GM19397 (cell line): ENCODE results near the gene DCAF16.
"Not testable (repeated sequence)": the region's sequence is repeated elsewhere in the genome, so short reads cannot be mapped to it uniquely, and the experiment has no call there.

Source experiments
- ATAC-seq: cut with Tn5 transposase; IDR thresholded peaks from one replicate; pipeline ENCODE4 v1.9.1; 2021; ENCODE audit warnings: mild to moderate bottlenecking, moderate library complexity; ENCODE audit not compliant: unreplicated experiment

DCAF16 gene

DNA sequence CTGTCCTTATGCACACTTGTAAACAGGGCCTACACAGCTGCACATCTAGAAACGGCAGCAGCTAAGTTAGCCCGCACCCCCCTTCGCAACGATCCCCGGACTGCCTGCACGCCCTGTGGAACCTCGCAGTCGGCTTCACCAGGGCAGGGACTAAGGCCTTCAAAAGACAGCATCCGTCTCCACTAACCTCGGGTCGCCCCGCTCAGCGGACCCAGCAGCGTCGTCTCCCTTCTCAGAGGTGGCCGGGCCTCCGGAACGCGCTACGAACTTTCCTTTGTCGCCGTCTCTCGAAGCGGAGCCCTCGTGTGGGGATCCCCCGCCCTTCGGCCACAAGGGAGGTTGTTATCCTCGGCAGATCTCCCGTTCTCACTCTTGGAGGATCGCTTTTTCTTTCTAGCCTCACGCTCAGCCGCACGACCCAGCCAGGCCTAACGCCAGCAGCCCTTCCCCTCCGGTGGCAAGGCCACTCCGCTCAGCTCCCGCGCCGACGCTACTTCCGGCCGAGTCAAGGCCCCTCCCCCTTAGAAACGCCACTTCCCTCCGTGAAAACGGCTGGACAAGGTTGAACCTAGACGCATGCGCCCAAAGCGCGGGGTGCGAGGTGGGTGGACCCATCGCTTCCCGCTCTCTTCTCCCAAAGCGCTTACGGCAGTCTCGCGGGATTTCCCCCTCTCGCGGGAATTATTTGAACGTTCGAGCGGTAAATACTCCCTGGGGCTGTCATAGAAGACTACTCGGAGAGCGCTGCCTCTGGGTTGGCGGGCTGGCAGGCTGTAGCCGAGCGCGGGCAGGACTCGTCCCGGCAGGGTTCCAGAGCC, at the start of gene DCAF16, which contains the start of gene NCAPG:
Gene DCAF16, minus strand, starts transcription at position 498 of the 818 bp plus-strand sequence. CDS start 6,616 bp downstream, outside the sequence.
Gene NCAPG, plus strand, starts transcription at position 720 of the 818 bp plus-strand sequence. CDS start 99 bp downstream, outside the sequence.
- peak; percentile 96 for ATAC-seq

GRCh38 chr4:17859793-17860406, 49.3 kb upstream of the DCAF16 start:
- ATAC-seq: no peak

DNA sequence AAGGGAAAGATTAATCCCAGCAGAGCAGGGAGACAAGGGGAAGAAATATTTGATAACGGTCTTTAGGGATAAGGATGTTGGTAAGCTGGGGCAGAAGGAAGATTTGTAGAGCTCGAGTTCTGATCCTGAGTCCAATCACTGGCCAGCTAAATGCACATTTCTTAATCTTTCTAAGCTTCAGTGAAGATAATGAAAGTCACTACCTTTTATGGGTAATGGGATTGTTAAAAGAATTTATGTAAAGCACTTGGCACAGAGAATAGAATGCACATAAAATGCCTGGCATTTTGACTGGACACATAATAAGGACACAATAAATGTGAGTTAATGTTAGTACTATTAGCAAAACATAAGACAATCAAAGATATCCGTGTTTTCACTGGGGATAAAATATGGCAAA, 43.5 kb upstream of the DCAF16 start:
- ATAC-seq: no peak

GRCh38 chr4:17851959-17852358, 41.4 kb upstream of the DCAF16 start:
- no peak for ATAC-seq

DNA sequence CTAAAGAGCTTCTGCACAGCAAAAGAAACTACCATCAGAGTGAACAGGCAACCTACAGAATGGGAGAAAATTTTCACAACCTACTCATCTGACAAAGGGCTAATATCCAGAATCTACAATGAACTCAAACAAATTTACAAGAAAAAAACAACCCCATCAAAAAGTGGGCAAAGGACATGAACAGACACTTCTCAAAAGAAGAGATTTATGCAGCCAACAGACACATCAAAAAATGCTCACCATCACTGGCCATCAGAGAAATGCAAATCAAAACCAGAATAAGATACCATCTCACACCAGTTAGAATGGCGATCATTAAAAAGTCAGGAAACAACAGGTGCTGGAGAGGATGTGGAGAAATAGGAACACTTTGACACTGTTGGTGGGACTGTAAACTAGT, 39.7 kb upstream of the DCAF16 start:
- ATAC-seq: not testable (repeated sequence)

GRCh38 chr4:17846266-17846665, 35.7 kb upstream of the DCAF16 start:
- no peak for ATAC-seq

DNA sequence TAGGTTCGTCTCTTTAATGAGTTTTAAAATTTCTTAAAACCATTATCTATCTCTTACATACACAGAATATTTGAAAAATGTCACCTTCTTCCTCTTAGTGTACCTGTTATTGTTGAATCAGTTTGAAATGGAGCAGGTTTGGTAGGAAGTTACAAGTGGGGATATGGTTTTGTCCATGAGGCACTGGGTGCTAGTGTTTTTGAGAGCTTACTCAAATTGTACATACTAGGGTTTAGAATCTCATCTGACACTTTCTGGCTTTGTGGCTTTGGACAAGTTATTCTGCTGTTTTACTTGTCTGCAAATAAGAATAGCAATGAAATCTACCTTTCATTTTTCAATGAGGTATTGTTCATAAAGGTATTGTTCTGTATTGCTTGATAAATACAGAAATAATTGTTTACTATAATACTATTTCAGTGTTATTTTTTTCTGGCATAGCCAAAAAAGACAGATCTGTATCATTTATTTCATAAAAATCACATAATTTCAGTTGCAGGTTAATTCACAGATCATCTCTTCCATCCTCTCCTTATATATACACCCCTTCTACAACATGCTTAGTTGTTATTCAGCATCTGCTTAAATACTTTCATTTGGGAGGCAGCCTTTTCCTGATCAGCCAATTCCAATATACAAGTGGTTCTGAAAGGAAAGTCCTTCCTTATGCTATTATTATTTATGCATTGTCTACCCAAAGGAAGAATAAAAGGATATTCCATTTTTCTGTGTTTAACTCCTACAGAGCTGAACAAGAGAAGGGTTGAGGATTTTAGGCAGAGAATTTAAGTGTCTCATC, 13.5 kb upstream of the DCAF16 start:
- ATAC-seq: no peak

GRCh38 chr4:17817027-17817426, 6.5 kb upstream of the DCAF16 start:
- ATAC-seq: peak; percentile 67

- ATAC-seq: no peak
Measured at GRCh38 chr4:17816142-17816541, 5.6 kb upstream of the DCAF16 start.

DNA sequence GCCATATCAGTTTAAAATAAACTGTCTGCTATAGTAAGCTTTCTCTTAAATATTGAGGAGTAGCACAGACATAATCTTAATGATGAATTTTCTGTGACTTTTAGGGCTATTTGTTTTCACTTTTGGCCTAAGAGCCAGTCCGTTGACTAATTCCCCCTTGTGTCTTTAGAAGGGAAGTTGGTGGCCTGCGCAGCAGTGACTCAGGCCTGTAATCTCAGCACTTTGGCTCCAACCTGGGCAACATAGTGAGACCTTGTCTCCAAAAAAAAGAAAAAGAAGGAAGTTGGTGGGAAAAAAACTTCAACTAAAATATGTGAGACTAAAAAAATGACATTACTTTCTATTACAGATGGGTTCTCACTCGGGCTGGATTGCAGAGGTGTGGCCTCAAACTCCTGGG, 3.6 kb upstream of the DCAF16 start:
- no peak for ATAC-seq

DNA sequence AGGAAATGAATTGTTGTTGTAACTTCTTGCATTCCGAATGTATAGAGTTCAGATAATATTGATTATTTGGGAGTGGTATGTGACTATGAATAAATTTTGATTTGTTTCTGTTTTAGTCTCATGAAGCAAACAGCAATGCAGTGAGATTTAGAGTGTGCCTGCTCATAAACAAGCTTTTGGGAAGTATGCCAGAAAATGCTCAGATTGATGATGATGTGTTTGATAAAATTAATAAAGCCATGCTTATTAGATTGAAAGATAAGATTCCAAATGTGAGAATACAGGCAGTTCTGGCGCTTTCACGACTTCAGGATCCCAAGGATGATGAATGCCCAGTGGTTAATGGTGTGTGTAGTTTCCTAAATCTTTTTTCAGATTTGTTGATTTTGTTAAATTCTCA, 2.2 kb upstream of the DCAF16 start:
- ATAC-seq: no peak

DNA sequence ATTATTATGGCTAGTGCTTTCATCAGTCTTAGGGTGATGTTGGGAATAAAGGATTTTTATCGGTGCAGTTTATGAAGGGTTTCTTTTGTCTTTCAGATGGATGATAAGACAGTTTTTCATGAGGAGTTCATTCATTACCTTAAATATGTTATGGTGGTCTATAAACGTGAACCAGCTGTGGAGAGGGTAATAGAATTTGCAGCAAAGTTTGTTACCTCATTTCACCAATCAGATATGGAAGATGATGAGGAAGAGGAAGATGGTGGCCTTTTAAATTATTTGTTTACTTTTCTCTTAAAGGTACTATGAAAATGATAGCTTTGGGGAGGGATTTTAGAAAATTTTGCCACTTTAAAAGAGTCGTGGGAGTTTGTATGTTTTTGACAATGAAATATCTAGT, 1.6 kb upstream of the DCAF16 start:
- ATAC-seq: no peak

DNA sequence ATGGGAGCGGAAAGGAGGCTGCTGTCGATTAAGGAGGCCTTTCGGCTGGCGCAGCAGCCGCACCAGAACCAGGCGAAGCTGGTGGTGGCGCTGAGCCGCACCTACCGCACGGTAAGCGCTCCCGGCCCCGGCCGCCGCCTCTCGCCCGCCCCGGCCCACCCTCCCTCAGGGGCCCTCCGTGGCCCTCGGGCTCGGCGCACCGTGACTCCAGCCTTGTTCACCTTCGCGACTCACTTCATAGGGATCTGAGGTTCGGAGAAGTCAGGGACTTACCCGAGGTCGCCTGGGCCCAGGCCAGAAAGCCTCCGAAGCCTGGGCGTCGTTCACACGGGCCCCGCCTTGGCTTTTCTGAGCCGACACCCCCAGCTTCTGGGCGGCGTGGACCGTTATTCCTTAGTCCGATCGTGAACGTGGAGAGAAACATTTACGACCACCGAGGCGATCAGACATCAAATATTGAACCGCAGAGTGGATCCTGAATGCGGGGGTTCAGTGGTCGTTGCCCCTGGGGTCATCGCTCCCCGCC, 584 bp upstream of the DCAF16 start:
- ATAC-seq: peak; percentile 32

DNA sequence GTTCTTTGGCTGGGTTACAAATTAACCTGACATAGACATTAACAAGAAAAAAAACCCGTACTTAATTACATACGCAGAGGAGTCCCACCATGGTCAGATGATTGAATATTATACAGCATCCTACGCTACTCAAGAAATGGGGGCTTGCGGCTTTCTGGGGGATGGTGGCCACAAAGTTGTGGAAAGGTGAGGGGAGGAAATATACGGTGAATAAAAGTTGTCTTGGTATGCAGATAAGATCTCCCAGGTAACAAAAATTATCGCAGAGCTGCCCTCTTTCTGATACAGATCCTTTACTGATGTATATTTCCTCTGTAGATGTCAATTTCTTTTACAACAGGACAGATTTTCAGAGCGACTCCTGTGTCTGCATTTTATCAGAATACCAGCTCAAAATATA, 890 bp downstream of the DCAF16 start:
- no peak for ATAC-seq

DNA sequence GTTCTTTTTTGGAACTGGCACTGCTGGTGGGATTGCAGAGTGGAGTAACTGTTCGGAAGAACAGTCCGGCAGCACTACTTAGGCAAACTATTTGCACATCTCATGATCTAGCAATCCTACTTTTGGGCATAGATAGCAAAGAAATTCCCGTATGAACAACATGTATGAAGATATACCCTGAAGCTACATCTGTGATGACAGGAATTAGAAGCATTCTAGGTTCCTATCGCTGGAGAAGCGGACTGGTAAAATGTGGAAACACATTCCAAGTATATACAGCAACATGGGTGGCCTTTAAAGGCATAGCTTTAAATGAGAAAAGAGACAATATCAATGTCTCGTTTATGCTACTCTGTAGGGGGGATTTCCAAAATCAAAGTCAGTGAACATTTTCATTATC, 3.1 kb downstream of the DCAF16 start:
- no peak for ATAC-seq

DNA sequence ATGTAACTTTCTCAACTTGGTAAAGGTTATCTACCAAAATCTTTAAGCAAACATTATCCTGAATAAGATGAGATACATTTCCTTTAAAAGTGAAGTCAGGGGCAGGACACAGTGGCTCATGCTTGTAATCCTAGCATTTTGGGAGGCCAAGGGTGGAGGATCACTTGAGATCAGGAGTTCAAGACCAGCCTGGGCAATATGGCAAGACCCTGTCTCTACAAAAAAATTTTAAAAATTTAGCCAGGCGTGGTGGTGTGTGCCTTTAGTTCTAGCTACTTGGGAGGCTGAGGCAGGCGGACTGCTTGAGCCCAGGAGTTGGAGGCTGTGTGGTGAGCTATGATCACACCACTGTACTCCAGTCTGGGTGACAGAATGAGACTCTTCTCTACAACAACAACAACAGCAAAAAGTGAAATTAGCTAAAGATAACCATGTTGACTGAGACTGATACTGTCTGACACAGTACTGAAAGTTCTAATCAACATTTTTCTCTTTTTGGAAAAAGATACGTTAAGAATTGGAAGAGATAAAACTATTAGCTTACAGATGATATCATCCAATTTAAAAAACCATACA, 4.9 kb downstream of the DCAF16 start:
- no peak for ATAC-seq

GRCh38 chr4:17797808-17798207, 12.7 kb downstream of the DCAF16 start:
- ATAC-seq: no peak

GRCh38 chr4:17794730-17795129, 15.8 kb downstream of the DCAF16 start:
- ATAC-seq: no peak

DNA sequence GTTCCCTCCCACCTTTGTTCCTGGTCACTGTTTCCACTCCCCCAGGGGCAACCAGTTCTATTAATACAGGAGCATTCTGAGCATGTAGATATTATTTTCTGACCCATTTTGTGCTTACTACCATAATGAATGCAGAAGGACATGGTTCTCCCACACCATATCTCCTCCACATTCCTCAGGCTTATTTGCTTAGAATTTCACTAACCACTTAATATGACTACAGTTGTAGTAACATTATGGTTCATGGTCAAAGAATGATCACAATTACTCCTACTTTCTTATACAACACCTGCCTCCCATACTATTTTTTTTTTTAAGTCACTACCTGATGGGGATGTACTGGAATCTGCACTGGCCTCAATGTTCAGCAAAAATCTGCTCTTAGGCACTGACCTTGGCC, 21.6 kb downstream of the DCAF16 start:
- ATAC-seq: no peak

DNA sequence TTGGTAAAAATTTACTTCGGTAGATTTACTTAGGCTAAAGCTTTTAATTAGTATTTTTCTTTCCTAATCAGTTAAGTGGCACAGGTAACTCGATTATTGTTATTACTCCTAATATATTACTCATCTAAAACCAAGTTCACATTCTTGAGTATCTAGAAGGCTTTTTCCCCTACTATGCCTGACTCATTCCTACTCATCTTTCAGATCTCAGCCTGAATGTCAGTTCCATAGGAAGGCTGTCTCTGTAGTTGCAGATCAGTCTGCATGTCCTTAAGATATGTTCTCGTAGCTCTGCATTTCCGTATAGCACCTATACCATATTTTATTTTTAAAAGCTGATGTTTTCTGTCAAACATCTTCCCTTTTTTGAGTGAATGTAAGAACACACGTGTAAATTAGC, 23.2 kb downstream of the DCAF16 start:
- no peak for ATAC-seq

DNA sequence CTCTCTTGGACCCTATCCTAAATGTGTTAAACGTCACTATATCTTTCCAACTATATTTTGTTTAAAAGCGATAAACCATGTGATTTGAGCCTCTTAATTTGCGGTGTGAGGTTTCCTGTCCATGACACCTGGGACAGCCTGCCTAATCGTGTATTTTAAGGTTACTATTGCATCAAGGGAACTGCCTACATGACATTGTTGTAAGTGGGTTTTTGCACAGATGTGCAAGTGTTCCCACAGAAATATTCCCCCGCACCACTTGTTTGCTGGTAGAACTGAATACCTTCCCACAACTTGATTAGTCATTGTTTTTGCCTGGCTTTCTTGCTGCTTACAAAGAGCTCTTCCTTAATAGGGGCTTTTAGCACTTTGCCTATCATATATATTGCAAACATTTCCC, 24.0 kb downstream of the DCAF16 start:
- no peak for ATAC-seq
